ENCODE data around the gene LCP1.

The LCP1 gene

DNA sequence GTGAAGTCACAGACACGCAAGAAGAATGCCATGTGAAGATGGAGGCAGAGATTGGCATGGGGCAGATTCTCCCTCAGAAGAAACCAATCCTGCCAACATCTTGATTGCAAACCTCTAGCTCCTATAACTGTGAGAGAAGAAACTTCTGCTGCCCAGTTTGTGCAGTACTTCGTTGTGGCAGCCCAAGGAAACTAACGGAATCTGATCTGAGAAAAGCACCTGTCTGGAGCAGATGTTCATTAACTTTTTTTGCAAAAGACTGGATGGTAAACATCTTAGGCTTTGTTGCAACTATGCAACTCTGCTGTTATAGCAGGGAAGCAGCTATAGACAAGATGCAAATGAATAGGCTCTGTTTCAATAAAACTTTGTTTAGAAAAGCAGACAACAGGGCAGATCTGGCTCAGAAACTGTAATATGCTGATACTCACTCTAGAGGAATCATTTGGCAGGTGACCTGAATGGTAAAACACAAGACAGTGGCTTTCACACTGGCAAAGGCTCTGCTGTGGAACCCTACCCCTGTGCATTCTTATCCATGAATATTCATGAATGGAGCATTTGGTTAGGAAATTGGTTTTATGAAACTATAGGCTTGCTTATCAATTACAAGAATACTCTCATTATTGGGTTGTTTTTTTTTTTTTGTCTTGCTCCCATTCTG is 51.9 kb downstream of the LCP1 start:
- no peak overlapping the region for H3K4me3 ChIP-seq (ENCODE audit: low read length)

DNA sequence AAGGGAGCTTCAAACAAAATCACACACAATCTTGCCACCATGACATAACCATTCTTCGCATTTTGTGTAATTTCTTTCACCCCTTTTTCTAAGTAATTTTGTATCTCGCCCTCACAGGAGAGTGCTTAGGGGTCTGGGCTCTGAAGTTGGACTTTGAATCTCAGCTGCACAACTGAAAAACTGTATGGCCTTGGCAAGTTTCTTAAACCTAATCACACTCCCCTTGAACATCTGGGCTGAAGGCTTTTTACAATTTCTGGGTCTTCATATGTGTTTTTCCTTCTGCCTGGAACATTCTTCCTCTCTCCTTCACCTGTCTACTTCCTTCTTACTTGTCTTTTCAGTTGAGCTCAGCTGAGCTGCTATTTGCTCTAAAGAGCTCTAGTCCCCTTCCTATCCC is 52.9 kb downstream of the LCP1 start:
- Histone ChIP-seq H3K9me3 (ENCODE audit: control insufficient read depth, insufficient read depth, low read length) (no peaks in the 10 kb centered on the region), H3K4me2 (ENCODE audit: low read length) (no peak overlapping the region), H3K36me3 (ENCODE audit: control insufficient read depth, low read length) (peaks cover 85% of the 10 kb centered on the region), H4K20me1 (ENCODE audit: control insufficient read depth, insufficient read depth, low read depth, low read length) (peaks cover 16% of the 10 kb centered on the region), H3K79me2 (ENCODE audit: control insufficient read depth, low read length) (no peaks in the 10 kb centered on the region), H3K9me2 (replicated peaks; ENCODE audit: control insufficient read depth, low read length) (no peaks in the 10 kb centered on the region), H3K4me1 (ENCODE audit: control insufficient read depth, low read length) (peaks cover 14% of the 10 kb centered on the region), H3F3A (ENCODE audit: control insufficient read depth, insufficient read depth) (peaks cover 45% of the 10 kb centered on the region), H3K27ac (ENCODE audit: low read depth, low read length) (no peak overlapping the region), H3K4me3 (ENCODE audit: low read length) (no peak overlapping the region), H3K27me3 (ENCODE audit: control insufficient read depth, low read length) (no peaks in the 10 kb centered on the region)
- TF ChIP-seq CTCF (IDR thresholded peaks at IDR 0.05; ENCODE audit: low read depth, low read length, poor library complexity, severe bottlenecking) (no peak), EZH2phosphoT487 (IDR thresholded peaks at IDR 0.05; ENCODE audit: borderline replicate concordance, low read length) (no peak)

More for the DNA sequence above, 51.9 kb downstream of the LCP1 start:
- peaks cover 16% of the 10 kb centered on the region for H4K20me1 ChIP-seq (ENCODE audit: control insufficient read depth, insufficient read depth, low read depth, low read length)
- H3F3A ChIP-seq (ENCODE audit: control insufficient read depth, insufficient read depth): peaks cover 46% of the 10 kb centered on the region
- H3K4me1 ChIP-seq (ENCODE audit: control insufficient read depth, low read length): peaks cover 14% of the 10 kb centered on the region
- H3K9me3 ChIP-seq (ENCODE audit: control insufficient read depth, insufficient read depth, low read length): no peaks in the 10 kb centered on the region
- H3K36me3 ChIP-seq (ENCODE audit: control insufficient read depth, low read length): peaks cover 94% of the 10 kb centered on the region
- no peaks in the 10 kb centered on the region for H3K79me2 ChIP-seq (ENCODE audit: control insufficient read depth, low read length)
- no peaks in the 10 kb centered on the region for H3K27me3 ChIP-seq (ENCODE audit: control insufficient read depth, low read length)
- no peaks in the 10 kb centered on the region for H3K9me2 ChIP-seq (replicated peaks; ENCODE audit: control insufficient read depth, low read length)
- no peak for TF ChIP-seq CTCF (IDR thresholded peaks at IDR 0.05; ENCODE audit: low read depth, low read length, poor library complexity, severe bottlenecking)
- TF ChIP-seq EZH2phosphoT487 (IDR thresholded peaks at IDR 0.05; ENCODE audit: borderline replicate concordance, low read length): no peak
- no peak overlapping the region for H3K4me2 ChIP-seq (ENCODE audit: low read length)
- H3K27ac ChIP-seq (ENCODE audit: low read depth, low read length): no peak overlapping the region

GRCh38 chr13:46127358-46128023 is 54.5 kb downstream of the LCP1 start:
- H3K79me2 ChIP-seq (ENCODE audit: control insufficient read depth, low read length): no peaks in the 10 kb centered on the region
- H3K9me2 ChIP-seq (replicated peaks; ENCODE audit: control insufficient read depth, low read length): no peaks in the 10 kb centered on the region
- peaks cover 8% of the 10 kb centered on the region for H4K20me1 ChIP-seq (ENCODE audit: control insufficient read depth, insufficient read depth, low read depth, low read length)
- TF ChIP-seq CTCF (IDR thresholded peaks at IDR 0.05; ENCODE audit: low read depth, low read length, poor library complexity, severe bottlenecking) (no peak), EZH2phosphoT487 (IDR thresholded peaks at IDR 0.05; ENCODE audit: borderline replicate concordance, low read length) (no peak)
- no peak overlapping the region for H3K27ac ChIP-seq (ENCODE audit: low read depth, low read length)
- H3K4me2 ChIP-seq (ENCODE audit: low read length): no peak overlapping the region
- H3F3A ChIP-seq (ENCODE audit: control insufficient read depth, insufficient read depth): peaks cover 38% of the 10 kb centered on the region
- H3K9me3 ChIP-seq (ENCODE audit: control insufficient read depth, insufficient read depth, low read length): no peaks in the 10 kb centered on the region
- no peaks in the 10 kb centered on the region for H3K27me3 ChIP-seq (ENCODE audit: control insufficient read depth, low read length)
- H3K4me1 ChIP-seq (ENCODE audit: control insufficient read depth, low read length): peaks cover 14% of the 10 kb centered on the region
- H3K4me3 ChIP-seq (ENCODE audit: low read length): no peak overlapping the region
- H3K36me3 ChIP-seq (ENCODE audit: control insufficient read depth, low read length): peaks cover 69% of the 10 kb centered on the region

All from DOHH2 (cell line).